DND-41 (cell line): Measurements from ENCODE around the gene MED29.
A peak's percentile ranks its signal among the peaks of the same experiment; 100 is the strongest.

Experiments
- ATAC-seq: fragments of 200-7000 bp; cut with Tn5 transposase; 3 replicates; pipeline ENCODE4 v1.9.1; 2021; ENCODE audit warnings: low read depth; ENCODE audit not compliant: insufficient read depth
- DNase-seq: peaks from one replicate; pipeline ENCODE4 v3.0.0-alpha.2; 2020
- H2AFZ ChIP-seq: 2 replicates; pipeline ENCODE4 v1.6.0; 2012; ENCODE audit warnings: low read depth, low read length
- H3K27ac ChIP-seq: 2 replicates; pipeline ENCODE4 v1.5.1; 2012; ENCODE audit warnings: low read length, inconsistent platforms
- H3K27me3 ChIP-seq: fragments of 200-600 bp; sonication (generic); 2 replicates; pipeline ENCODE4 v1.6.0; 2012; ENCODE audit warnings: low read length, mild to moderate bottlenecking, inconsistent platforms; ENCODE audit not compliant: insufficient read depth, poor library complexity
- H3K36me3 ChIP-seq: 2 replicates; pipeline ENCODE4 v1.5.1; 2012; ENCODE audit warnings: low read length, inconsistent platforms; ENCODE audit not compliant: insufficient read depth
- H3K4me1 ChIP-seq: 2 replicates; pipeline ENCODE4 v1.5.1; 2012; ENCODE audit warnings: mild to moderate bottlenecking, low read length; ENCODE audit not compliant: insufficient read depth
- H3K4me2 ChIP-seq: 2 replicates; pipeline ENCODE4 v1.6.0; 2012; ENCODE audit warnings: mild to moderate bottlenecking, moderate library complexity, low read length, inconsistent platforms; ENCODE audit not compliant: insufficient read depth
- H3K4me3 ChIP-seq, 2 experiments: fragments of 200-600 bp in 1 of 2; shearing (Covaris generic) in 1 of 2; 2 replicates each; pipeline ENCODE4 v1.5.1; 2012 to 2016; ENCODE audit warnings: inconsistent platforms in 2 of 2, low read length in 2 of 2, mild to moderate bottlenecking in 2 of 2, low read depth in 1 of 2, moderate library complexity in 1 of 2
- H3K79me2 ChIP-seq: 2 replicates; pipeline ENCODE4 v1.6.0; 2012; ENCODE audit warnings: low read length, inconsistent platforms; ENCODE audit not compliant: insufficient read depth
- H3K9ac ChIP-seq: 2 replicates; pipeline ENCODE4 v1.6.0; 2012; ENCODE audit warnings: low read depth, mild to moderate bottlenecking, inconsistent platforms, low read length, moderate library complexity
- H3K9me3 ChIP-seq: 2 replicates; pipeline ENCODE4 v1.5.1; 2012; ENCODE audit warnings: low read length, moderate library complexity, mild to moderate bottlenecking, inconsistent platforms; ENCODE audit not compliant: insufficient read depth, severe bottlenecking
- H4K20me1 ChIP-seq: 2 replicates; pipeline ENCODE4 v1.6.0; 2012; ENCODE audit warnings: low read length; ENCODE audit not compliant: insufficient read depth
- EZH2 ChIP-seq: IDR thresholded peaks from 3 replicates; pipeline ENCODE4 v1.6.1; 2012; ENCODE audit warnings: borderline replicate concordance, low read depth, mild to moderate bottlenecking, moderate library complexity, low read length, inconsistent platforms; ENCODE audit not compliant: severe bottlenecking
- TF ChIP-seq, protein P1 (sequence below): IDR thresholded peaks from 2 replicates; pipeline ENCODE4 v1.5.1; 2012; ENCODE audit warnings: borderline replicate concordance, low read length, moderate library complexity, mild to moderate bottlenecking; ENCODE audit not compliant: poor library complexity, severe bottlenecking; ENCODE audit errors: extremely low read depth

Gene MED29

DNA sequence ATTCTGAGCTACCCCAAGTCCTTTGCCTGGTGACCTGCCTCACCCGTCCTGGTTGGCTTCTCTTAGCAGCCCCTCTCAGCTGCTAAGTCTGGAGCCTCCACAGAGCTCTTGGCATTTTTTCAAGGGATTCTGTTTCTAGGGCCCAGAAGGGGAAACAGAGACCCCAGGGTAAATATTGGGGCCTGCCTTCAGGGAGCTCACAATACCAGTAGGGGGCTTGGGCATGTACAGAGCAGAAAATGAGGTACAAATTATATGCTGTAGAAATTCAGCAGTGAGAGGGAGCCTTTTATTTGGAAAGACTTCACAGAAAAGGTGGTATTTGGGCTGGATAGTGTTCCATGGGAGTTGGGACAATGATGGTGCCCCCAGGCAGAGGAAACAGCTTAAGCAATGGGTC, 45.2 kb upstream of the MED29 start:
- Histone ChIP-seq H3K4me2 (peak overlapping the region; percentile 76), H3K4me1 (peaks cover 39% of the 10 kb centered on the region), H3K27ac (no peak overlapping the region), H3K79me2 (peaks cover 90% of the 10 kb centered on the region), H4K20me1 (peaks cover 60% of the 10 kb centered on the region), H3K27me3 (no peaks in the 10 kb centered on the region), H3K9me3 (no peaks in the 10 kb centered on the region), H3K9ac (no peak overlapping the region), H3K4me3 (no peak overlapping the region), H2AFZ (no peak overlapping the region), H3K36me3 (peaks cover 50% of the 10 kb centered on the region)
- no peak for ATAC-seq
- TF ChIP-seq EZH2: no peak
- TF ChIP-seq, protein P1, sequence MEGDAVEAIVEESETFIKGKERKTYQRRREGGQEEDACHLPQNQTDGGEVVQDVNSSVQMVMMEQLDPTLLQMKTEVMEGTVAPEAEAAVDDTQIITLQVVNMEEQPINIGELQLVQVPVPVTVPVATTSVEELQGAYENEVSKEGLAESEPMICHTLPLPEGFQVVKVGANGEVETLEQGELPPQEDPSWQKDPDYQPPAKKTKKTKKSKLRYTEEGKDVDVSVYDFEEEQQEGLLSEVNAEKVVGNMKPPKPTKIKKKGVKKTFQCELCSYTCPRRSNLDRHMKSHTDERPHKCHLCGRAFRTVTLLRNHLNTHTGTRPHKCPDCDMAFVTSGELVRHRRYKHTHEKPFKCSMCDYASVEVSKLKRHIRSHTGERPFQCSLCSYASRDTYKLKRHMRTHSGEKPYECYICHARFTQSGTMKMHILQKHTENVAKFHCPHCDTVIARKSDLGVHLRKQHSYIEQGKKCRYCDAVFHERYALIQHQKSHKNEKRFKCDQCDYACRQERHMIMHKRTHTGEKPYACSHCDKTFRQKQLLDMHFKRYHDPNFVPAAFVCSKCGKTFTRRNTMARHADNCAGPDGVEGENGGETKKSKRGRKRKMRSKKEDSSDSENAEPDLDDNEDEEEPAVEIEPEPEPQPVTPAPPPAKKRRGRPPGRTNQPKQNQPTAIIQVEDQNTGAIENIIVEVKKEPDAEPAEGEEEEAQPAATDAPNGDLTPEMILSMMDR: no peak
- no peak for DNase-seq

DNA sequence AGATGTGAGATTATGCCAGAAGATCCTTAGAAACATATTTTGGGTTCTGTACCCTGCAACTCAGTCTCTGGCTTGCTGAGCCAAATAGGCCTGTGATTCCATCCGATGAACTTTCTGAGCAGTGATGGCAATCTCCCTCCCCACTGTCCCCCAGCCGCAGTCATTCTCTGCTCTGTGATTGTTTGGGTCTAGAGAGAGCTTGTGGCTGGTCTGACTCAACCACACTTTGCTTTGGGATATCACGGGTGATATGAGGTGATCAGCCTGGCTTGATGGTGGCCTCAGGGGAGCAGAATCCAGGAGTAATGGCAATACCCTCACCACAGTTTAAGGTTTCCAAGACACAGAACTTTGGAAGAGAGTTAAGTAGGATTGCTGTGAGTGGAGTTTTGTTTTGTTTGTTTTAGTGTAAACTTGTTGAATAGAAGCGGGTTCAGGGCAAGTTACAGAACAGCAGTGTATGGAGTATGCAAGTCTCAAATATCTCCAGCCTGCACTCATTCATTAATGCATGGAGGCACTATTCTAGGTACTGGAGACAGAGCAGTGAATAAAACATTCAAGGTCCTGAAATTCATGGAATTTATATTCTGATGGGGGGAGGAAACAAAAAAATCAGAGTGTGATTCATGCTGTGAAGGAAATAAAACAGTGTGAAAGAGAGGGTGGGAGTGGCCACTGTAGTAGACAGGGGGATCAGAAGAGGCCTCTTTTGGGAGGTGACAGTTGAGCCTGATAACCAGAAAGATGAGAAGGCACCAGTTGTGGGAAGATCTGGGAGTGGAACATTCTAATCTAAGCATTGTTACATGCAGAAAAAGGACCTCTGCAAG, 43.6 kb upstream of the MED29 start:
- Histone ChIP-seq H3K36me3 (peaks cover 65% of the 10 kb centered on the region), H3K4me3 (no peak overlapping the region), H3K9ac (no peak overlapping the region), H3K9me3 (no peaks in the 10 kb centered on the region), H3K4me1 (peaks cover 38% of the 10 kb centered on the region), H3K27me3 (no peaks in the 10 kb centered on the region), H2AFZ (no peak overlapping the region), H4K20me1 (peaks cover 68% of the 10 kb centered on the region), H3K79me2 (peaks cover 94% of the 10 kb centered on the region), H3K27ac (no peak overlapping the region), H3K4me2 (no peak overlapping the region)
- DNase-seq (no peak), ATAC-seq (no peak)
- no peak for TF ChIP-seq EZH2
- TF ChIP-seq, protein P1: no peak

- Histone ChIP-seq H3K9ac (no peak overlapping the region), H3K27me3 (no peaks in the 10 kb centered on the region), H3K27ac (no peak overlapping the region), H2AFZ (no peak overlapping the region), H3K4me3 (no peak overlapping the region), H3K79me2 (peaks cover 81% of the 10 kb centered on the region), H3K4me1 (peaks cover 24% of the 10 kb centered on the region), H3K36me3 (peaks cover 73% of the 10 kb centered on the region), H4K20me1 (peaks cover 55% of the 10 kb centered on the region), H3K9me3 (no peaks in the 10 kb centered on the region), H3K4me2 (no peak overlapping the region)
- DNase-seq (no peak), ATAC-seq (no peak)
- no peak for TF ChIP-seq EZH2
- TF ChIP-seq, protein P1: no peak
These were observed 41.9 kb upstream of the MED29 start for GRCh38 chr19:39349326-39349725.
